NCI-H2107 (cell line): ENCODE measurements around the gene MND1.

Experiments used
- DNase-seq: peaks from one replicate; lab custom pipeline; 2025; lab: John Stamatoyannopoulos, UW

MND1 gene

DNA sequence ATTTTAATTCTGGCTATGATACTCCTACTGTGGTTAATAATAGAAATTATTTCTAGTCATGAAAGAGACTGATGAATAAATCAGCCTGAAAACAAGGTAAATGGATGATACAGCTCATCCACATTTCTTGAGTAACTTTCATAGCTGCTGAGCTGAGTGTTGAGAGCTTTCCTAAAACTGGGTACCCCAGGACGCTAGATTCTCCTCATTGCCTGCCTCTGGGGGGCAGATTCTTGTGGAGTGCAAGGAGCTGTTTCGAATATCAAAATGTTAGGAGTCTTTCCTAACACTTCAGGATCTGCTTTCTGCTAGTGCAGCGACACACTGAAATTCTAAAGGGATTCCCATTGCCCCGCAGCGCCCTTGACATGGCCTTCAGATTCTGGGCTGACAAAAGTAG is 2.1 kb downstream of the MND1 start:
- no peak for DNase-seq

DNA sequence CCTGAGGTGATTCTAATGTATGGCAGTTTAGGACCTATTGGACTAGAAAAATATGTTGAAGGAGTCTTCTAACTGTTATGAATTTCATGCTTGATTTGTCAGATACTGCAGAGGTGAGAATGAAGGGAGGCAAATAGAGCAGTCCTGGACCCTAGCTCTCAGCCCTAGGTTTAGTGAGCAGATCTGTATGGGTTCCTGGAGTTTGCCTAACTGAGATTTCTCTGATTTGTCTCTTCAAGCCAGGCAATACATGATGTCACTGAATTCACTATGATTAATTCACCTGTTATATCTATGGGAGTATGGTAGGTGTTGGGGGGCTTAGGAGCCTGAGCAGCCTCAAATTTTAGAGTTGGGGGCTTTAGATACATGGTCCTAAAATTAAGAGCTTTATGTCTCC is 2.6 kb downstream of the MND1 start:
- DNase-seq: no peak

DNA sequence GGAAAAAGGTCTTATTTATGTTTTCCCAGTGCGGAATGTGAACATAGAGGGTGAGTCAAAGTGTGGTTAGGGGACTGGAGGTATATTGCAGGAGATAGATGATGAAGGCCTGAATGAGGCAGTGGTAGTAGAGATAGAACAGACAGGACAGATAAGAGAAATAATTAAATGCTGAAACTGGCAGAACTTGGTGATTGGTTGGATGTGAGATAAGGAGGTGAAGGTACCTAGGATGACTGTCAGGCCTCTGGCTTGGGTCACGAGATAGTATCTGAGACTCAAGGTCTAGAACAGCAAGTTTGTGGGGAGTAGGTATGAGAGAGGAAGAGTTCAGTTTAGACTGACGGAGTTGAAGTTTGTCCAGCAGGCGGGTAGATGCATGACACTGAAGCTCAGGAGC is 3.5 kb downstream of the MND1 start:
- DNase-seq: no peak

DNA sequence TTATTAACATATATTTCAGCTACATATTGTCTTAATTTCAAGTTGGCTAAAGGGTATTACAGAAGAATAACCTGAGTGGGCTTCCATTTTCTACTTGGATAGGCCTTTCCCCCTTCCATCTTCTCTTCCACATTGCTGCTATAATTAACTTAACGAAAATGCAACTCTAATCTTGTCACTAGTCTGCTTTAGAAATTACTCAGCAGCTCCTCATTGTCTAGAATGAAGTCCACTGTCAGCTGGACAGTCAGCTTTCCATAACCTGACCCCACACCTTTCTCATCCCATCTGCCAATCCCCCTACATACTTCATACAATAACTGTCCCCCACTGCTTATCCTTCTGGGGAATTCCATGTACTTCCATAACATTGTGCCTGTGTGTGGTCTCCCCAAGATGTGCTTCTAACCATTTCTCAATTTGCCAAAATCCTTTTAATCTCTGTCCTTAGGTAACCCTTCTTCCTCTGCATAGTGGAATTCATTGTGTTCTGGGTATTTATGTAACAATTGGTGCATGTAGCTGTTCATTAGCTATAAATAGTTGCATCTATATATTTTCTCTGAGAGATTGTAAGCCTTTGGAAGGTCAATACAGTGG is 4.8 kb downstream of the MND1 start:
- no peak for DNase-seq

DNA sequence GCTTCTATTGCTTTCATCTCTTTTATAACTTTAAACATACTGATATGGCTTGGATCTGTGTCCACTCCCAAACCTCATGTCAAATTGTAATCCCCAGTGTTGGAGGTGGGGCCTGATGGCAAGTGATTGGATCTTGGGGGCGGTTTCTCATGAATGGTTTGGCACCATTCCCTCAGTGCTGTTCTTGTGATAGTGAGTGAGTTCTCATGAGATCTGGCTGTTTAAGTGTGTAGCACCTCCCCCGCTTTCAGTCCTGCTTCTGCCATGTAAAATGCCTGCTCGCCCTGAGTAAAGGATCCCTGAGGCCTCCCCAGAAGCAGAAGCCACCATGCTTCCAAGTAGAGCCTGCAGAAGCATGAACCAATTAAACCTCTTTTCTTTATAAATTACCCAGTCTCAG is 17.7 kb downstream of the MND1 start:
- DNase-seq: no peak

DNA sequence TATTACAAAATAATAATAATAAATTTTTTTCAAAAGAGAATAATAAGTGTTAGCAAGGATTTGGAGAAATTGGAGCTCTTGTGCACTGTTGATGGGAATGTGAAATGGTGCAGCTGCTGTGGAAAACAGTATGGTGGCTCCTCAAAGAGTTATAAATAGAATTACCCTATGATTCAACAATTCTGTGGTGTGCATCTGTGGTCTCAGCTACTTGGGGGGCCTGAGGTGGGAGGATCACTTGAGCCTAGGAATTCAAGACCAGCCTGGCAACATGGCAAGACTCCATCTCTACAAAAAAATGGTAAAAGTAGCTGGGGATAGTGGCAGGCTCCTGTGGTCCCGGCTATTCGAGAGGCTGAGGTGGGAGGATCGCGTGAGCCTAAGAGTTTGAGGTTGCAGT is 19.6 kb downstream of the MND1 start:
- DNase-seq: no peak

DNA sequence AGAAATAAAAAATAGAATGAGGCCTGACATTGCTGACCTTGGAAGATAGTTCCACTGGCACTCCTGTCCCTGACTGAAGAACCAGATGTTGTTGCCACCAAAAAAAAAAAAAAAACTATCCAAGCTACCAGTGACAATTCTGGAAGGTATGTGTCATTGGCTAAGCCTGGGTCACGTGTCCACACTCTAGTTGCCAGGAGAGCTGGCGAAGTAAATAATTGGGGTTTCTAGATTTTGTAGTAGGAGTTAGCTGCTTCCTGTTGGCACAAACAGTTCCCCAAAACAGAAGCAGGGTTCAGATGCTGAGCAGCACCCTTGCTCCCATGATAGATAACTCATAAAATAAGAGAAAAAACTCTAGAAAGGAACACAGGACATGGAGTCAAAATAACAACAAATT is 20.5 kb downstream of the MND1 start:
- no peak for DNase-seq

DNA sequence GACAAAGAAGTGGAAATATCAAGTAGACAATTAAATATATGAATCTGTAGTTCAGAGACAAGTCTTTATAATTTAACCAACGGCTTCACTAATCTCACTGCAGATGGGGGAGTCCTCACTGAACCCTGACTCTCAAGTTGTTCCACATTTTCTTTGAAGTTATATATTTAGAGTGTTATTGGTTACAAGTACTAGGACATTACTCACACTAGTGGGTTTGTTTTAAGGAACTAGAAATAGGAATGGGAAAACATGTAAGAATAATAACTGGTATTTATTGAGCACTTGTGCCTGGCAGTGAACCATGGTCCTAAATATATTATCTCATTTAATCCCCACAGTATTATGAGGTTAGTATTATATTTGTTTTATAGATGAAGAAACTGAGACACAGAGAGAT is 22.0 kb downstream of the MND1 start:
- no peak for DNase-seq

DNA sequence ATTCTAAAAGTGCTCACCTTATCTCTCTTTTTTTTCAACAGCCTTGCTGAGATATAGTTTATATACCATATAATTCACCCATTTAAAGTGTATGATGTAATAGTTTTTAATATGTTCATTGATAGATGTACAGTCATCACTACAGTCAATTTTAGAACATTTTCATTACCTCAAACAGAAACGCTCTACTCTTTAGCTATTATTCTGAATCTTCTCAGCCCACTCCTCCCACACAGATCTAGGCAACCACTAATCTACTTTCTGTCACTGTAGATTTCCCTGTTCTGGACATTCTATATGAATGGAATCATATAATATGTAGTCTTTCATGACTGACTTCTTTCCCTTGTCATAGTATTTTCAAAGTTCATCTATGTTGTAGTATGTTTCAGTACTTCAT is 22.6 kb downstream of the MND1 start:
- no peak for DNase-seq

DNA sequence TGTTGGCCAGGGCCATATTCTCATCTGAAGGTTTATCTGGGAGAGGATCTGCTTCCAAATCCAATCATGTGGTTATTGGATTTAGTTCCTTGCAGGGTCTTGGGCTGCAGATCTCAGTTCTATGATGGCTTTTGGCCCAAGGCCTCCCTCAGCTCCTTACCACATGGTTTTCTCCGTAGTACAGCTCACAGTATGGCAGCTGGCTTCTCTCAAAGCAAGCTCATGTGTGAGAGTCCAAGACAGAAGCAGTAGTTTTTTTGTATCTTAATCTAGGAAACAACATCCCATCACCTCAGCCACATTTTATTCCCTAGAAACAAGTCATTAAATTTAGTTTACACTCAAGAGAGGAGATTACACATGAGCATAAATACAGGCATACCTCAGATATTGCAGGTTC is 24.5 kb downstream of the MND1 start:
- DNase-seq: no peak

DNA sequence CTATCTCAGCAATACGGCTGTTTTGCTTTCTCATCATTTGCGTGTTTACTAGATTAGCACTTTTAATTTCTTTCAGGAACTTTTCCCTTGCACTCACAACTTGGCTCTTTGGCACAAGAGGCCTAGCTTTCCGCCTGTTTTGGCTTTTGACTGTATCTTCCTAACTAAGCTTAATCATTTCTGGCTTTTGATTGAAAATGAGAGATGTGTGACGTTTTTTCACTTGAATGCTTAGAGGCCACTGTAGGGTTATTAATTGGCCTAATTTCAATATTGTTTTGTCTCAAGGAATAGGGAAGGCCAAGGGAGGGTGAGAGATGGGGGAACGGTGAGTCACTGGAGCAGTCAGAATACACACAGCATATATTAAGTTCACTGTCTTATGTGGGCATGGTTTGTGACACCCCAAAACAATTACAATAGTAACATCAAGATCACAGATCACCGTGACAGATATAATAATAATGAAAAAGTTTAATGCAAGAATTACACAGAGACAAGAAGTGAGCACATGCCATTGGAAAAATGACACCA is 27.3 kb downstream of the MND1 start:
- DNase-seq: no peak

DNA sequence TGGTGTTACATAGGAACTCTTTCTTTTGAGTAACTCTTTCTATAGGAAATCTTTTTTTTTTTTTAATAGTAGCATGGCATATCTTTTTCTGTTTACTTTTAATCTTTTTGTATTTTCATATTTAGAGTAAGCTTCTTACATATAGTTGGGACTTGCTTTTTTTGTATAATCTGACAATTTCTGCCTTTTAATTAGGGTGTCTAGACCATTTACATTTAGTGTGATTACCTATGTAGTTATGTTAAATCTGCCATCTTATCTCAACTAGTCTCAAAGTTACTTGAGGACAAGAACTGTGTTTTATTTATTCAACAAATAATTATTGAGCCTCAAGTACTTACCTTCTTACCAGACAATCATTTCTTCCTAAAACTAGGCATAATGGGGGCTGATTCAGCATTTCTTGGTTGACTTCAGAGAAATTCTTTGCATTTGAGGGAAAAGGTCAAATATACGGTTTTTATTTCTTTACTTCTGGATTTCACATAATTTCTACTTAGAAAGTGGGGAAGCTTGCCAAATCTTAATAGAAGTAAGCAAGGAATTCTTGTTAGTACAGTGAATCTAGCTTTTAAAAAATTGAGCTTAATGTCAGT is 28.6 kb downstream of the MND1 start:
- no peak for DNase-seq

DNA sequence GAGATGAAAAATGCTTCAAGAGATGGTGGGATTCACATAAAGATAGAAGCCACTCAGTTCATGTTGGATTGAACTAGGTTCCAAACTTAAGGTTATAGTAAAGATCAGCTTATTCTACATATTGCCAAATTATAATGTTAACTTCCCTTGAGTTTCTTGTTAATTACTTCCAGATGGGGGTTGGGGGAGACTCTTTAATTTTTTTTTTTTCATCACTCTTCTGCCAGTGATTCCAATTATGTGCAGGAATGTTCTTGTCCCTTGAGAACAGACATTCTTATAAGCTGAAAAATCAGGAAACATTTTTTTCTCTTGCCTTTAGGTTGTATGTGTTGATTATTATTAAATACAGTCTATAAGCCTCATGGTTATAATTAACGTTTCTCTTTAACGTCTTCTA is 30.0 kb downstream of the MND1 start:
- DNase-seq: no peak

DNA sequence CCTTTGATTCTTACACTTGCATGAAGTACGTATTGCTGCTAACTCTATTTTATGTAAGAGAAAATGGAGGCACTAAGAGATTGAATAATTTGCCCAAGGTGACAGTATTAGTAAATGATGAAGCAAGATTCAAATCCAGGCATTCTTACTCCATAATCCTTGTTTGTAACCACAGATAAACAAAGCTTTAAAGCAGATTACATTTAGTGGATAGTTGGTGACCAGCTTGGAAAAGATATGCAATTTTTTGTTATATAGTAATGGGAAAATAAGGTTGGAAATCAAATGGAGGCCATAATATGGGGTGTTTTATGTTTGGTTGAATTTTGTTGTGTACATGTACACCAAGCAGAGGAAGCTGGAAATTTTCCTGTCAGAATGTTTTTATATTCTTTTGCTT is 30.8 kb downstream of the MND1 start:
- no peak for DNase-seq

DNA sequence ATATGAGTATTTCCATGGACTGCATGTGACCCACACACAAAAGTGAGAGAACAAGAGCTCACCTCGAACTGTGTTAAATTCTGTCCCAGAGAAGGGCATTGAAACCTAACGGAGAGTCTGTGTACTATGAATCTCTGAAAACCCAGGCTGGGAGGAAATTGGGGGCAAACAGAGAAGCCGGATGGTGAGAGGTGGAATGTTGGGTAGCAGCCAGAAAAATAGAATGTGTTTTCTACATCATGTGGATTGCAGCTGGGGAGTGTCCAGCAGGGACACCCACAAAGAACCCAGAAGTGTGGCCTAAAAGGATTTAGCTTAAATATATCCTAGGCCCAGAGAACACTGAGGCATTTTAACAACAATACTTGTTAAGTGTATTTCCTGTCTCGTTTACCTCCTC is 38.6 kb downstream of the MND1 start:
- DNase-seq: no peak

DNA sequence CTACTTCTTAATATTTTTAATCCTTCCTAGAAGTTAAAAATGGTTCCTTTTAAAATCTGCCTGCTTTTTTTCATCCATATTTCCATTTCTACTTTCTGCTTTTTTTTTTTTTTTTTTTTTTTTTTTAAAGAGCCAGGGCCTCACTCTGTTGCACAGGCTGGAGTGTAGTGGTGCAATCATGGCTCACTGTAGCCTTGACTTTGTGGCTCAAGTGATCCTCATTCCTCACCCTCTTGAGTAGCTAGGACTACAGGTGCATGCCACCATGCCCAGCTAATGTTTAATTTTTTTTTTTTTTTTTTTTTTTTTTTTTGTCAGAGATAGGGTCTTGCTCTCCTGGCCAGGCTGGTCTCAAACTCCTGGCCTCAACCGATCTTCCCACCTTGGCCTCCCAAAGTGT is 39.7 kb downstream of the MND1 start:
- DNase-seq: no peak

DNA sequence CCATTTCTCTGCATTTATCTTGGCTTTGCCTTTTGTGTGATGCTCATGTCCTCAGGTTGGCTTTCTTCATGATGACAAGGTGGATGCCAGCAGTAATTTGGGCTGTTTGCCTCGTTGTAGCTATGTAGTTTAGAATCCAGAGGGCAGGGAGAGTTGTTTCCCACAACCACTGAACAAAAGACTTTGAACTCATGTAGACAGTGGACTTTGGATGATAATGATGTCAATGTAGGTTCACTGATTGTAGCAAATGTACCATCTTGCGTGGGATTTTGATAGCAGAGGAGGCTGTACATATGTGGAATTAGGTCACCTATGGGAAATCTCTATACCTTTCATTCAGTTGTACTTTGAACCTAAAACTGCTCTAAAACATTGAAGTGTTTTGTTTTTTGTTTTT is 41.3 kb downstream of the MND1 start:
- DNase-seq: no peak

DNA sequence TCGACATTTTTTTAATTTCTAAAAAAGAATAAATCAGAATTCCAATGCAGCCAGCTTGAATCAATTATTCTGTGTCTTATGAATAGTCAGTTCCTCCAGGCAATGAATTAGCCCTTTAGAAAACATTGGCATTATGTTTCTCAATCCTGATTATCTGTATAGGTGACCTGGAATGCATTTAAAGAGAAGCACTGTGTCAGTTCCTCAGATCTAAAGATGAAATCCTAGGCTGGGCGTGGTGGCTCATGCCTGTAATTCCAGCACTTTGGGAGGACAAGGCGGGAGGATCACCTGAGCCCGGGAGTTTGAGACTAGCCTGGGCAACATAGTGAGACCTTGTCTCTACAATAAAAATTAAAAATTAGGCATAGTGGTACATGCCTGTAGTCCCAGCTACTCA is 43.5 kb downstream of the MND1 start:
- DNase-seq: no peak

DNA sequence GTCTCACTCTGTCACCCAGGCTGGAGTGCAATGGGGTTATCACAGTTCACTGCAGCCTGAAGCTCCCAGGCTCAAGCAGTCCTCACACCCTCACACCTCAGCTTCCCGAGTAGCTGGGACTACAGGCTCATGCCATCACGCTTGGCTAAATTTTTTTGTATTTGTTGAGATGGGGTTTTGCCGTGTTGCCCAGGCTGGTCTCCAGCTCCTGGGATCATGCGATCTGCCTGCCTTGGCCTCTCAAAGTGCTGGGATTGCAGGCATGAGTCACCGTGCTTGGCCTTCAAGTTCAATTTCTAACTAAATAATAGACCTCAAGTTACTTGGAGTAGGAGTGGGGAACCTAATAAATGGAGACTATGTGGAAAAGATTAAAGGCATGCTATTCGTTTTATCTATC is 48.9 kb downstream of the MND1 start:
- DNase-seq: no peak

DNA sequence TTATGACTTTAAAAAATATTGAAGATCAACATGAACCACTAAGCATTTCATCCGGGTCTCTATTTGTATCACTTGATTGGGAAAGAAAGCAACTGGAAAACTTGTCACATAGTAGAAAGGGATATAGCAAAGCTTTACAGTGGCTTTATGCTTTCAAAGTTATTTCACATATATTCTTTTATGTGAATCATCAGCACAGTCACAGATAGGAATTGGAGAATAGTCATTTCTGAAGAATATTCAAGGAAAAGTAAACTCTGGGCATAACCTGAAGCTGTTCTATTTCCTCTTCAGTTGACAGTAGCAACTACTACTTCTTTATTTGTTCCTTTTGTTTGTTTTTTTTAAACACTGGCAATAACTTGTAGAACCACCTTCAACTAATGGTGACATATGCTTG is 50.5 kb downstream of the MND1 start:
- DNase-seq: no peak

DNA sequence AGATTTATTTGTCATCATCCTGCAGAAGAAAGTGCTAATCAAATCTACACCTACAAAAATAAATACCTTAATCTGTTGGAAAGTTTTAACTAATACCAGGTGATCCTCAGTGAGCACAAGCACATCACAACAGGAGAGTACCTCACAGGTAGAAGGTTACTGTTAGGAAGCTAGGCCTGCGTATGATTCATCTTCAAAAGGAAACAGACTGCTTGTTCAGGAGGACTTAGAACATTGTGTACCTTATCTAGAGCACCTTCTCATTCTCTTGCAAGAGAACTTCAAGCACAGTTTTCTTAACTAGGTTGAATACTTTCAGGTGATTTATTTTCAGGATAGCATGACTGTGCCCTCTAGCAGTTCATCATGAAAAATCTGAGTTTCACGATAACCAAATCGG is 54.2 kb downstream of the MND1 start:
- no peak for DNase-seq

DNA sequence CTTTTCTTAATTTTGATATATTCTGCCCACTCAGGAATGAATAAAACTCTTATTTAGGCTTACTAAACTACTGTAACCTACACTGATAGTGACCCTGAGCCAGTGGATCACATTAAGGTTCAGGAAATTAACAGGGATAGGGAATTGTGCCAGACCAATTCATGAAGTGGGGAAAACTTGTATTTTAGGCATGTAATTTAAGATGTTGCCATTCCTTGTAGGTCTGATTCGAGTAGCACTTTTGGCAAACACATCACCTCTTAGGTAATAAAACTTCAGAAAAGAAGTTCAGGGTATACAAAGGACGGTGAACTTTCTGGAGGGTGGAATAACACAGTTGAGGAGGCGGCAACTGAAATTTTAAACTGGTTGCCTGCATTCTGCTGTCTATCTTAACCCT is 54.9 kb downstream of the MND1 start:
- no peak for DNase-seq

DNA sequence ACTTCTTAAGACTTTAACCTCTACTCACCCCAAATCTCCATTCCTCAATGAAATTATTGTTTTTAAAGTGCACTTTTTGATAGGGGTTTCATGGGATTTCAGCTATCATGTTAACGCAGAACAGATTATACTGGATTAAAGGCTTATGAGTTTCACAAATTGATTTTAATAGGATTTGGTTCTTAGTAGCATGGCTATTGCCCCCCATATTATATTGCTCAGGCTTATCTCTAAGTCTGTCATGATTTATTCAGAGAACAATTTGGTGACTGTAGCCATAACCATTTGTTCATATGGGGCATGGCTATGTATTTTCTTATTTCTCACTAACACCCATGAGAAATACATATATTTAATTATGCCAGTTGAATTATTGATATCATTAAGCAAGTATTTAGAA is 57.0 kb downstream of the MND1 start:
- no peak for DNase-seq

DNA sequence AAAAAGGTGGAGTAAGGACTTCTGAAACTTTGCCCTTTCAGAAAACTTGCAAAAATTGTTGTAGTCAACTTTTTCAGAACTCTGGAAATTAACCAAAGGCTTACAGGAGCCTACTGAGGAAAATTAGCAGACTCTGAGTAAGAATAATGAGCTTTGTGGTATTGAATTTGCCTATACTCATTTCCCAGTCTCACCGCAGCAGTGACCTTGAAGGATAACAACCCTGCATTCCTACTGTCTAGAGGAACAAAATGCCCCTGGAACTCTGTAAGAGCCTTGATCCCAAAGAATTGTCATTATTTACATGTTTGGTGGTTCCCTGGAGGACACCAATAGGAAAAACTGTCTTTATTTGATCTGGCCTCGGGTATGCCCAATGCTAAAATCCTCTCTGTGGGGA is 57.9 kb downstream of the MND1 start:
- DNase-seq: no peak
